Thoracic aorta (tissue), 2 donors: ENCODE results near the gene ZNF202. TPM values are rescaled to one million over a fixed set of nuclear protein-coding genes. Genes with fewer than 3 reads are reported as not detected.

ENCODE experiments used
- ATAC-seq: fragments of 150-250 bp; one replicate; pipeline ENCODE4 v1.8.0; 2017; ENCODE audit warnings: low read depth; ENCODE audit not compliant: insufficient number of reproducible peaks, low FRiP score
- DNase-seq: peaks from one replicate; pipeline ENCODE4 v3.0.0-alpha.2; 2020; ENCODE audit warnings: low spot score
- H3K27ac ChIP-seq, 2 donors: fragments of 200-600 bp; sonication (generic); 1 replicate in 1 of 2; 2 replicates in 1 of 2; pipeline ENCODE4 v1.5.1; 2016; ENCODE audit warnings: mild to moderate bottlenecking in 2 of 2, moderate library complexity in 2 of 2
- H3K27me3 ChIP-seq: fragments of 200-600 bp; sonication (generic); replicated peaks from 2 replicates; pipeline ENCODE4 v1.6.0; 2016; ENCODE audit warnings: mild to moderate bottlenecking; ENCODE audit not compliant: insufficient read depth
- H3K36me3 ChIP-seq: fragments of 200-600 bp; sonication (generic); one replicate; pipeline ENCODE4 v1.5.1; 2016
- H3K4me1 ChIP-seq, 2 donors: fragments of 200-600 bp; sonication (generic); 1 replicate in 1 of 2; 2 replicates in 1 of 2; pipeline versions ENCODE4 v1.5.1 to v1.6.0; 2016; ENCODE audit warnings: low read depth in 2 of 2, mild to moderate bottlenecking in 1 of 2; ENCODE audit not compliant: control insufficient read depth in 1 of 2
- H3K4me3 ChIP-seq: fragments of 200-600 bp; sonication (generic); 2 replicates; pipeline ENCODE4 v1.5.1; 2016; ENCODE audit warnings: mild to moderate bottlenecking
- H3K9me3 ChIP-seq: fragments of 200-600 bp; sonication (generic); 2 replicates; pipeline ENCODE4 v1.5.1; 2016
- total RNA-seq, 2 donors: library from RNA; depleted of rRNA; stranded (reverse); fragments of >200 nt; gene quantifications; one replicate each; pipeline versions ENCODE4 v1.1.0 to v1.2.3, GENCODE V29; 2016
- TF ChIP-seq, protein P1 (sequence below): fragments of 200-600 bp; sonication (generic); IDR thresholded peaks from one replicate; pipeline ENCODE4 v1.5.1; 2019; ENCODE audit warnings: antibody characterized with exemption

ZNF202 gene
- total RNA-seq, 2 donors from 2014 or later = 3.9 to 10.9 TPM

DNA sequence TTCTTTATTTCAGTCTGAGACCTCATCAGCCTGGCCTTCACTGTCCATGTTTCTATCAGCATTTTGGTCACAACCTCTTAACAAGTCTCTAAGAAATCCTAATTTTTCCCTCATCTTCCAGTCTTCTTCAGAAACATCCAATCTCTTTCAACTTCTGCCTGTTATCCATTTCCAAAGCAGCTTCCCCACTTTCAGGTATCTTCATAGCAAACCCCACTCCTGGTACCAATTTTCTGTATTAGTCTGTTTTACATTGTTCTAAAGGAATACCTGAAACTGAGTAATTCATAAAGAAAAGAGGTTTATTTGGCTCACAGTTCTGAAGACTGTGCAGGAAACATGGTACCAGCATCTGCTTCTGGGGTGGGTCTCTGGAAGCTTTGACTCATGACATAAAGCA, 21.0 kb upstream of the ZNF202 start:
- Histone ChIP-seq H3K36me3 (no peaks in the 10 kb centered on the region), H3K27ac (no peak overlapping the region), H3K4me3 (no peak overlapping the region), H3K4me1 (no peaks in the 10 kb centered on the region), H3K9me3 (peaks cover 11% of the 10 kb centered on the region), H3K27me3 (no peaks in the 10 kb centered on the region)
- ATAC-seq (no peak), DNase-seq (no peak)
- TF ChIP-seq, protein P1, sequence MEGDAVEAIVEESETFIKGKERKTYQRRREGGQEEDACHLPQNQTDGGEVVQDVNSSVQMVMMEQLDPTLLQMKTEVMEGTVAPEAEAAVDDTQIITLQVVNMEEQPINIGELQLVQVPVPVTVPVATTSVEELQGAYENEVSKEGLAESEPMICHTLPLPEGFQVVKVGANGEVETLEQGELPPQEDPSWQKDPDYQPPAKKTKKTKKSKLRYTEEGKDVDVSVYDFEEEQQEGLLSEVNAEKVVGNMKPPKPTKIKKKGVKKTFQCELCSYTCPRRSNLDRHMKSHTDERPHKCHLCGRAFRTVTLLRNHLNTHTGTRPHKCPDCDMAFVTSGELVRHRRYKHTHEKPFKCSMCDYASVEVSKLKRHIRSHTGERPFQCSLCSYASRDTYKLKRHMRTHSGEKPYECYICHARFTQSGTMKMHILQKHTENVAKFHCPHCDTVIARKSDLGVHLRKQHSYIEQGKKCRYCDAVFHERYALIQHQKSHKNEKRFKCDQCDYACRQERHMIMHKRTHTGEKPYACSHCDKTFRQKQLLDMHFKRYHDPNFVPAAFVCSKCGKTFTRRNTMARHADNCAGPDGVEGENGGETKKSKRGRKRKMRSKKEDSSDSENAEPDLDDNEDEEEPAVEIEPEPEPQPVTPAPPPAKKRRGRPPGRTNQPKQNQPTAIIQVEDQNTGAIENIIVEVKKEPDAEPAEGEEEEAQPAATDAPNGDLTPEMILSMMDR = no peak

- no peak overlapping the region for H3K27ac ChIP-seq
- peaks cover 11% of the 10 kb centered on the region for H3K9me3 ChIP-seq
- ATAC-seq = no peak
- TF ChIP-seq, protein P1 = no peak
- no peak for DNase-seq
- H3K4me1 ChIP-seq = no peaks in the 10 kb centered on the region
- H3K4me3 ChIP-seq = no peak overlapping the region
- H3K27me3 ChIP-seq = no peaks in the 10 kb centered on the region
- H3K36me3 ChIP-seq = no peaks in the 10 kb centered on the region
Measured at GRCh38 chr11:123760894-123761293, 19.4 kb upstream of the ZNF202 start.

- ATAC-seq = no peak
- H3K27me3 ChIP-seq = no peaks in the 10 kb centered on the region
- TF ChIP-seq, protein P1 = no peak
Measured at GRCh38 chr11:123757976-123758375, 16.5 kb upstream of the ZNF202 start.

GRCh38 chr11:123755813-123756212, 14.4 kb upstream of the ZNF202 start:
- H3K9me3 ChIP-seq = no peaks in the 10 kb centered on the region
- H3K36me3 ChIP-seq = no peaks in the 10 kb centered on the region
- ATAC-seq (no peak), DNase-seq (no peak)
- no peak overlapping the region for H3K27ac ChIP-seq
- TF ChIP-seq, protein P1 = no peak
- H3K4me3 ChIP-seq = no peak overlapping the region
- H3K4me1 ChIP-seq = no peaks in the 10 kb centered on the region
- no peaks in the 10 kb centered on the region for H3K27me3 ChIP-seq

More at GRCh38 chr11:123757976-123758375, 16.5 kb upstream of the ZNF202 start:
- H3K4me1 ChIP-seq = no peaks in the 10 kb centered on the region
- H3K36me3 ChIP-seq = no peaks in the 10 kb centered on the region
- no peak for DNase-seq
- no peak overlapping the region for H3K27ac ChIP-seq
- H3K4me3 ChIP-seq = no peak overlapping the region
- peaks cover 11% of the 10 kb centered on the region for H3K9me3 ChIP-seq

DNA sequence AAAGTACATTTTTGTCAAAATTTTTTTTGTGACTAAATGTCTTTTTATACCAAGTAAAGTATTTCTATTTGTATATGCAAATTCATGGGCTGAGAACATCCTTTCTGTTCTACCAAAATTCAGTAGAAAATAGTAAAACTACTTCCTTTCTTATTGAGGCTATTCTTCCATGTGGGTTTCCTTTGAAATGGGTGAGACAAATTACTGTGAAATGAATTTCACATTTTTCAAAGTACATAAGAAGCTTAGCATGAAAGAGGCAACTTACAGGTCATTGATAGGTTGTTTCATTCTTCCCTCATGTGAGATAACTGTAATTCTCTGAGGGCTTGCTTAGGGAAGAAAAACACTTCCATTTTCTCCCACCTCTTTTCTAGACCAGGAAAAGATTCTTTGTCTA, 13.9 kb upstream of the ZNF202 start:
- H3K4me1 ChIP-seq = no peaks in the 10 kb centered on the region
- no peak for ATAC-seq

More for the DNA sequence above, 13.9 kb upstream of the ZNF202 start:
- TF ChIP-seq, protein P1 = no peak
- DNase-seq = no peak
- no peak overlapping the region for H3K4me3 ChIP-seq
- no peaks in the 10 kb centered on the region for H3K36me3 ChIP-seq
- no peaks in the 10 kb centered on the region for H3K9me3 ChIP-seq
- no peaks in the 10 kb centered on the region for H3K27me3 ChIP-seq
- H3K27ac ChIP-seq = no peak overlapping the region
